Stimulated activated CD8-positive, alpha-beta memory T cell treated with anti-CD3 and anti-CD28 coated beads, Interleukin-4, amount 100 ng/mL, for 4 hours (primary cell): ENCODE measurements around the gene PSMB11.

Experiments
- DNase-seq, 2 donors: peaks; one replicate each; pipeline ENCODE4 v3.0.0-alpha.2; 2020; ENCODE audit warnings: low read depth in 2 of 2, low spot score in 1 of 2

Gene PSMB11

DNA sequence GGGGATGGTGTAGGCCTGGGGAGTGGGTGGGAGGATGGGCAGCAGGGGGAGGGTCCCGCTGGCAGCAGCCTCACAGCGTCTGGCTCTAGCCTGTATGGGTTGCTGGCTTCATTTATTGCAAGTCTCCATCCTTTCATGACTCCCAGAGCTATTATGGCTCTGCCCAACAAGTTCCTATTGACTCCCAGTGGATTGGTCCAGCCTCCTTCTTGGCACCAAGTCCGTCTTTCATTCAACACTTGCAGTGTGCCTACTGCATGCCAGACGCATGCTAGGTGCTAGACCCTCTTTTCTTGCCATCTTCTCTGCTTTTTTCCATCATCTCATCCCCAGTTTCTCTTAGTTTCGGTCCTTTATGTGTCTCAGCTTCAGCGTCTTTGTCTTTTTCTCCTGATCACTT lies 1.1 kb downstream of the PSMB11 start:
- no peak for DNase-seq

DNA sequence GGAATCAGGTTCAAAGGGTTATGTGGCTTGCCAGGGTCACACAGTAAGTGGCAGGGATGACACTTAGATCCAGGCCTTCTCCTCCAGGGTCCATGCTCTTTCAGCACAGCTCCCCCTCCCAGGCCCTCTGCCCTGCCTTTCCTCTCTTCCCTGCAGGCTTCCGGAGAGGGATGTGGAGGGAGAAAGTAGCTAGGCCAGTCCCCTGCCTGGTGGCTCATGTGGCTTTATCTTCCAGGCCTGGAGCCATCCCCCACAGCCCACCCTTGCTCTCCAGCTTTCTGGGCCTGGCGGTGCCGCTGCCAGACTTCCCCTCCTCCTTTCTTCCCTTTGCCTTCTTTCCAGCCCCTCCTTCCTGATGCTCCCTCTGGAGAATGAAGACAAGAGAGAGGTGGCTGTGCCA lies 1.7 kb downstream of the PSMB11 start:
- no peak for DNase-seq

GRCh38 chr14:23044840-23045239 lies 2.8 kb downstream of the PSMB11 start:
- no peak for DNase-seq

DNA sequence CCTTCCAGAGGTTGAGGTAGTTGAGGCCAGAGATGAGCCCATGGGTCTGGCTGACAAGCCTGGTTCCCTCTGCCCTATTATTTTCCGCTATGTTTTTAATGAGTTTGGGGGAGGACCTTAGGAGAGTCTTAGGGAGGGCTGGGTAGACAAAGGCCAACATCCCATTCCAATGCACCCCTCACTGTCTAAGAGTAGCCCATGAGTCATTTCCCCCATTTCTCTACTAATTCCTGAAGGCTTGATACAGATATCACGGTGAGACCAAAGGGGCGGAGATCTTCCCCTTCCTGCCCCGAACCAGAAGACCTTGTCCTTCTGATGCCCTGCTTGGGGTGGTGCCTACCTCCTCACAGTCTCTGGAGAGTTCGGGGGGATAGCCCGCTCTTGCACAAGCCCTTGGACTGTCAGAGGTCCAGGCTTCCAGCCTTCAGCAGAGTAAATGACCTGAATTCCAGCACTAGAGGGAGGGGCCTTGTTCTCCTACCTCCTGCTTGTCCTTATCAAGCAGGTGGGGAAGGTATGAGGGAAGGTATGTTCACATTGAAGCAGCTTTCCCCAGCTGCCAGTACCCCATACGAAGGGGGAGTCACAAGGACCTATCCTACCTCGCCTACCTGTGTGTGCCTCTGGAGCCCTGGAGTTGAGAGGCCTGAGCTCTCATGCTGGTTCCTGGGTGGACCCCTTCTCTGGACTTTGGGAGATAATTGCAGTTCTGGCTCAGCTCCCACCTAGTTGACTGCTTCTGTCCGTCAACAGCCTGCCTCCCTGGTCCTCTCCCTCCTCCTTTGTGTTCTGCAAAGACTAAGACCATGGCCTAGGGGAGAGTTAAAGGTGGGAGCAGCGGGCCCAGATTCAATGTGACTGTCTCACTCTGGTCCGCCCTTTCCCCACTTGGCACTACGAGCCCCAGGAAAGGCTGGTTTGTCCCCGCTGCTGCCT lies 3.7 kb downstream of the PSMB11 start:
- no peak for DNase-seq

GRCh38 chr14:23047034-23047634 lies 5.1 kb downstream of the PSMB11 start:
- DNase-seq, result no peak

- no peak for DNase-seq
Measured at GRCh38 chr14:23047751-23048693, 6.0 kb downstream of the PSMB11 start.

DNA sequence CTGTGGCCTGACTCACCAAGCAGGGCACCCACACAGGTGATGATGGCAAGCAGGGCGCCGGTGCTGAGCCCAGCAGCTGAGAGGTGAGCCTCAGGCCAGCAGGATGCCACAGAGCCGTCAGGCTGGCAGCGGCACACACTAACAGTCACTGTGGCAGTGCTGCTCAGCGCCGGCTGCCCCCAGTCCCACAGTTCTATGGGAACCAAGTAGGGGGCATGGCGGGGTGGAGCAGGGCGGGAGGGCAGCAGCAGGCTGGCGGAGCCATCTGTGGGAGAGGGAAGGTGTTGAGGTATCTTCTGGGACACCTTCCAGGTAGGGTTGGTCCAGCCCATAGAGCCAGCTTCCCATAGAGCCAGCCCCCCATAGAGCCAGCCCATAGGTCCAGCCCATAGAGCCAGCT lies 7.0 kb downstream of the PSMB11 start:
- DNase-seq, result no peak

GRCh38 chr14:23051141-23052057 lies 9.4 kb downstream of the PSMB11 start:
- no peak for DNase-seq

DNA sequence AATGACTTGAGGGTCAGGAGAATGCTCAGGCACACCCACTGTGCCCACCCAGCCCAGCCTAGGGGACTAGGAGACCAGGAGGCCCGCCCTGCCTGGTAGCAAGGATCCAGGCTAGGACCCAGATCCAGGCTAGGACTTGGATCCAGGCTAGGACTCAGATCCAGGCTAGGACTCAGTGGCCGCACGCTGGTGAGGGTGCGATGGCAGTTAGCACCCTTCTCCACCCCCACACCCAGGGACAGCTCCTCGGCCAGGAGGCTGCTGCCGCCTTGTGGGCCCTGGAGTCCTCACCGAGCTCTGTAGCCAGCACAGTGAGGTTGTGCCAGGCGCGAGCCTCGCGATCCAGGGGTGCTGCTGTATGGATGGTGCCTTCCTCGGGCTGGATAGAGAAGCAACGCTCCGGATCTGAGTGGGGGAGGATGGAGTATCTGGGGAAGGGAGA lies 10.2 kb downstream of the PSMB11 start:
- no peak for DNase-seq

DNA sequence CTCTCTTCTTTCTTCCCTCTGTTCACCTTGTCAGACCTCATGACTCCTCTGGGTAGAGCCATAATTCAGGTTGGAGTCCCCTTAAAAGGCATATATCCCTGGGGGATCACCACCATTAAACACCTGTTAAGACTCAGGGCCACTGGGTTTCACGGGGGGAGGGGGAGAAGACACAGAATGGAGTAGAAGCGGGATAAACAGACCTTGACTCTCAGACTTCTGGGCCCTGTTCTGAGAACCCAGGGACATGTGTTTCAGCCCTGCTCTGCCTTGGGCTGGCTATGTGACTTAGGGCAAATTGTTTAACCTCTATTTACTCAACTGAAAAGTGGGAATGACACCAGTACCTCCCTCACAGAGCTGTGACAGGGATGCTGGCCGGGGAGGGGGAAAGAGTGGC lies 10.7 kb downstream of the PSMB11 start:
- DNase-seq, result no peak

DNA sequence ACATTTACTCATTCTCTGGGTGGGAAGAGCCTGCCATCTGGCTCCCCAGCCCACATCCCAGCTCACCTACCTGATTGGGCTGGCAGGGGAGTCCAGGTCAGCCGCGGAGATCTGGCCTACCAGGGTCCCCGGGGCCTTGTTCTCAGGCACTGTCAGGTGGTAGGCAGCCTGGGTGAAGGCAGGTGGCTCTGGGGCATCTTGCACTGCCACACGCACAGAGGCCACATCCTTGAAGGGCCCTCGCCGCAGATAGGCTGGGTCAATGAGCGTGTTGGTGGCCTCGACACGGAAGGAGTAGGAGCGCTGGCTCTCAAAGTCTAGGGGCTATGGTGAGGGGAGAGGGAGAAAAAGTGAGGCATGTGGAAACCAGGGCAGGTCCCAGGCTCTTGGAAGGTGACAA lies 11.4 kb downstream of the PSMB11 start:
- DNase-seq, result no peak

DNA sequence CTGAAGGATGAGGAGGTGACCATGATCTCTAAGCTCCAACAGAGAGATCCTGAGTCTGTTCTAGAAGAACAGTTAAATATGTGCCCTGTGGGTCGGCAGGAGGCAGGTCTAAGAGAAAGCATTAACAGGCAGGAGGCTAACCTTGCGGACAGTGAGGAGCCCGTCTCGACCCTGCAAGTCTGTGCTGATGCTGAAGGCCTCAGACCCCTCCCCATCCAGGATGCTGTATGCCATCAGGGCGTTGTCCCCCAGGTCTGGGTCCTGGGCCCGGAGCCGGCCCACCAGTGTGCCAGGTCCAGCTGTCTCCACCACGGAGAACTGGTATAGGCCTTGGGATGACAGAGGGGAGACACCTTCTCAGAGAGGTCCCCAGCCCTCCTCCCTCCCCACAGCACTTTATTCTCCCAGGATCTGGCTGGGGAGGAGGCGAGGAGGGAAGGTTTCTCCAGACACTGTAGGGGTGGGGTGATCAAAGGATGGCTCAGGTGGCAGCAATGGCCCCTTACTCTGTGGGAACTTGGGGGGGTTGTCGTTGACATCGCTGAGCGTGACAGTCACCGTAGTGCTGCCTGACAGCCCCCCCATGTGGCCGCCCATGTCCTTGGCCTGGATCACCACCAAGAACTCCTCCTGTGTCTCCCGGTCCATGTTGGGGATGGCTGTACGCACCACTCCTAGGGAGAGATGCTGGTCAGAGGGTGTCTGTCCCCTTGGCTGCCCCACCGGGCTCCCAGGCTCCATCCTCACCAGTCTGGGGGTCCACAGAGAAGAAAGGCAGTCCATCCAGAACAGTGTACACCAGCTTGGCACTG lies 12.2 kb downstream of the PSMB11 start:
- DNase-seq, result no peak

DNA sequence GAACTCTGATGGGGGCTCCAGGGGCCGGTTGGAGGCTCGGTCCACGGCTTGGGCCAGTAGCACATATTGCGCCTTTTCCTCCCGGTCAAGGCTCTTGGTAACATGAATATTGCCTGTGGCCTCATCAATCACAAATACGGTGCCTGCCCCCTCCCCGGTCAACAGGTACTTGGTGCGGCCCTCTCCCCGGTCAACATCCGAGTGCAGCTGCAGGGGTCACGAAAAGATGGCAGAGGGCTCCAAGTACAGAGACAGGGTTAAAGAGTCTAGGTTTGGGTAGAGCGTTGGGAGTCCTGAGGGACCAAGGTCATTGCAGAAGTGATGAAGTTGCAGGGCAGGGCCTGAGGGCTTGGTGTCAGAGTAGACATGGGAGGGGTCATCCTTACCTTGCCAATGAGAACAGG lies 13.1 kb downstream of the PSMB11 start:
- DNase-seq, result no peak

GRCh38 chr14:23055621-23056144 lies 13.7 kb downstream of the PSMB11 start:
- no peak for DNase-seq

DNA sequence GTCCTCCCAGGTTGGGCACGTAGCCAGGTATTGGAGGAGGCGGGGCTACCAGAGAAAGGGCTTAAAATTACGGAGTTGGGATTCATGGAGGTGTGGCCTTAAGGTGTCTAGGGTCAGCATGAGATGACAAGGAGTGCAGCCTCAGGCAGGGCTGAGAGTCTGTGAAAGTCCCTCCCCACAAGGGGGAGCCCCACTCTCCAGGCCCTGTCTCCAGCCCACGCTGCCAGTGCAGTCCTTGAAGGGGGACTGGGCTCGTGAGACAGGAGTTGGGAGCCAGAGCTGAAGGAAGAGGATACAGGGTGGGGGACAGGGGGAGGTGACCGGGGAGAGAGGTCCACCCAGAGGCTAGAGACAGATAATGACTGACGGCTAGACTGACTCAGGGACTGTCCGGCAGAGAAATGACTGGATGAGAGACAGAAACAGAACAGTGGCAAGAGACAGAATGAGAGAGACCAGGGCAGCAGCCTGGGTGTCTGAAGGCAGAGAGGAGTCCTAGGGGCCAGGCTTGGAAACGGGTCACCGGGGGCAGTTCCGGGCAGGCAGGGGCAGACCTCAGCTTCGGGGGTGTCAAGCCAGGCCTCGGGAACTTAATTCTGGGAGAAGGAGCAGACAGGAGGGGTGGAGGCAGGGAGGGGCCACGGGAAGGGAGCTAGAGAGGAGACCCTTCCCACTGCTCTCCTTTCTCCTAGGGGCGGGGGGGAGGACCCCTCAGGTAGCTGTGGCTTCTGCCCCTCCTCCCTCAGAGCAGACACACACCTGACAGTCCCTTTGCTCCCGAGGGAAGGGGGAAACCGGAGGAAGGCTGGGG lies 14.3 kb downstream of the PSMB11 start:
- DNase-seq, result peak in 1 of 2 donors; percentile 35

DNA sequence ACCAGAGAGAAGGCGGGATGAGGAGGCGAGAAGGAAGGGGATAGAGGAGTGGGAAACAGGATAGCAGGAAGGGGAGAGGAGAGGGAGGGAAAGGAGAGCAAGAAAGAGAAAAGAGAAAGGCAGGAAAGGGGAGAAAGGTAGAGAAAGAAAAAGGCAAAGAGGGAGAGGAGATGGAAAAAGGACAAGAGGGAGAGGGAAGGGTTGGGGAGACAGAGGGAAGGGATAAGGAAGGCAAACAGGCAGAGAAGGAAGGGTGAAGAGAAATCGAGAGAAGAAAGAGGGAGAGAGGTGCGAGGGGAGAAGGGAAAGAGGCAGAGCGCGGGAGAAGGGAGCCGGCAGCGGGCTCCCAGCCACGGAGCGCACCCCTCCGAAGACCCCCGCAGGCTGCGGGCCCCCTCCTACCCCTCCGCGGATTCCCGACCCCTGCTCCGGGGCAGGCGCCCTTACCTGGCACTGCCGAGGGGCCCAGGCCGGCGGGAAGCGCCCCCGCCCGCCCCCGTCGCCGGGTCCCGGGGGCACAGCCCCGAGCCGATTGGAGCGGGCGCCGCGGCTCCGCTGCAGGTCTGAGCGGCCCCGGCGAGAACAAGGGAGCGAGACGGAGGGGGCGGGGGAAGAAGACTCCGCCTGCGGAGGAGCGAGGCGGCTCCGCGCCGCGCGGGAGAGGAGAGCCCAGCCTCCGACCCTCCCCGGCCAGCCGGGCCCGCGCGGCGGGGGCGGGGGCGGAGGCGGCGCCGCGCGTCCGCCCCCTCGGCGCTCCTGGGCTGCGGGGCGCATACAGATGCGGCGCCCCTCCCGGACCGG lies 15.1 kb downstream of the PSMB11 start, which contains the start of gene CDH24:
CDH24 (minus strand) TSS at position 565 of the 801 bp plus-strand sequence. CDS start 1,787 bp downstream, outside the sequence.
- DNase-seq, result peak in 1 of 2 donors; percentile 50
